Left ventricle myocardium inferior (tissue), 1 donor: ENCODE results near the gene FES. TPM values are rescaled to one million over a fixed set of nuclear protein-coding genes. Genes with fewer than 3 reads are reported as not detected.
"Not testable (repeated sequence)": the region's sequence is repeated elsewhere in the genome, so short reads cannot be mapped to it uniquely, and the experiment has no call there.

ENCODE experiments used
- DNase-seq: peaks from one replicate; pipeline ENCODE4 v3.0.0-alpha.2; 2020
- H3K27ac ChIP-seq: fragments of 200-600 bp; replicated peaks from 2 replicates; pipeline ENCODE4 v1.8.0; 2021
- H3K27me3 ChIP-seq: fragments of 200-600 bp; 2 replicates; pipeline ENCODE4 v1.8.0; 2021; ENCODE audit warnings: low read depth
- H3K36me3 ChIP-seq: fragments of 200-600 bp; 2 replicates; pipeline ENCODE4 v1.8.0; 2021
- H3K4me1 ChIP-seq: fragments of 200-600 bp; 2 replicates; pipeline ENCODE4 v1.8.0; 2021
- H3K4me3 ChIP-seq: fragments of 200-600 bp; 2 replicates; pipeline ENCODE4 v1.8.0; 2021; ENCODE audit warnings: mild to moderate bottlenecking, moderate library complexity
- H3K9me3 ChIP-seq: fragments of 200-600 bp; replicated peaks from 2 replicates; pipeline ENCODE4 v1.8.0; 2021
- intact Hi-C: fragments of 100-400 bp; cut with micrococcal nuclease; formaldehyde crosslinking; loops from one replicate; pipeline ENCODE4 v1.11.0; 2022
- total RNA-seq: library from RNA; stranded (reverse); fragmentation: NEBNext Ultra II Directional; extraction: Animal tissue kit (Norgen Biotek cat#: 25700); gene quantifications from one replicate; pipeline ENCODE4 v1.2.1, GENCODE V29; 2021
- TF ChIP-seq, protein P1 (sequence below): fragments of 200-600 bp; IDR thresholded peaks from 2 replicates; pipeline ENCODE4 v1.8.0; 2021; ENCODE audit warnings: antibody characterized with exemption, mild to moderate bottlenecking, borderline replicate concordance
- donor health status: DM: no; HTN: yes; CAD: no; lungs with severe emphysema.

The FES gene
- total RNA-seq, 1 donor from 2014 or later = 11.9 TPM

DNA sequence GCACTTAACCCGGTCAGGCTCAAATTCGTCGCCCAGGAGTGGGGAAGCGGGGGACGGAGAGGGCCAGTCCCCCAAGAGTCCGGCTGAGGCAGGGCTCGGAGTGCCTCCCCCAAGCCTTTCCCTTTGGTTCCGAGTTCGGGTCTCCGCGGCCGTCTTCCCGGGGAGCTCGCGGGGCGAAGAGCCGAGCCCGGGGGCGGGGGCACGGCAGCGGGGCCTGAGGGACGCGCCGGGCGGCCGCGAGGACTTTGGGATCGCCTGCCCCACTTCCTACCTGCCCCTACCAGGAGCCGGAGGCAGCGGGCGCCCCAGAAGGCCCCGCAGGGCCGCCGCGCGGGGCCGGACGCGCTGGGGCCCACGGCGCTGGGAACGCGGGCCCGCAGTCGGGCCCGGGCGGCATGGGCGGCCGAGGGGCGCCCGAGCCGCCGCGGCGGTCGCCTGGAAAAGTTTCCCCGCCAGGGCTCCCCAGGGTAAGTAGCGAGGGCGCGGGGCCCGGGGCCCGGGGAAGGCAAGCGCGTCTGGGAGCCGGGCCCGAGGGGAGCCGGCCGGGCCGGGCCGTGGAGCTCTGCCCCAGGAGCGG, 13.1 kb upstream of the FES start:
- DNase-seq = peak; percentile 42
- peak overlapping the region; percentile 93 for H3K4me3 ChIP-seq
- peaks cover 8% of the 10 kb centered on the region for H3K36me3 ChIP-seq
- TF ChIP-seq, protein P1, sequence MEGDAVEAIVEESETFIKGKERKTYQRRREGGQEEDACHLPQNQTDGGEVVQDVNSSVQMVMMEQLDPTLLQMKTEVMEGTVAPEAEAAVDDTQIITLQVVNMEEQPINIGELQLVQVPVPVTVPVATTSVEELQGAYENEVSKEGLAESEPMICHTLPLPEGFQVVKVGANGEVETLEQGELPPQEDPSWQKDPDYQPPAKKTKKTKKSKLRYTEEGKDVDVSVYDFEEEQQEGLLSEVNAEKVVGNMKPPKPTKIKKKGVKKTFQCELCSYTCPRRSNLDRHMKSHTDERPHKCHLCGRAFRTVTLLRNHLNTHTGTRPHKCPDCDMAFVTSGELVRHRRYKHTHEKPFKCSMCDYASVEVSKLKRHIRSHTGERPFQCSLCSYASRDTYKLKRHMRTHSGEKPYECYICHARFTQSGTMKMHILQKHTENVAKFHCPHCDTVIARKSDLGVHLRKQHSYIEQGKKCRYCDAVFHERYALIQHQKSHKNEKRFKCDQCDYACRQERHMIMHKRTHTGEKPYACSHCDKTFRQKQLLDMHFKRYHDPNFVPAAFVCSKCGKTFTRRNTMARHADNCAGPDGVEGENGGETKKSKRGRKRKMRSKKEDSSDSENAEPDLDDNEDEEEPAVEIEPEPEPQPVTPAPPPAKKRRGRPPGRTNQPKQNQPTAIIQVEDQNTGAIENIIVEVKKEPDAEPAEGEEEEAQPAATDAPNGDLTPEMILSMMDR = no peak
- no peaks in the 10 kb centered on the region for H3K27me3 ChIP-seq
- intact Hi-C loops = loop anchor here (10.0 kb wide), 1 partner anchor 56 kb away; no protein-coding TSS in a partner anchor
- peak overlapping the region; percentile 98 for H3K27ac ChIP-seq
- H3K9me3 ChIP-seq = no peaks in the 10 kb centered on the region
- peaks cover 74% of the 10 kb centered on the region for H3K4me1 ChIP-seq

DNA sequence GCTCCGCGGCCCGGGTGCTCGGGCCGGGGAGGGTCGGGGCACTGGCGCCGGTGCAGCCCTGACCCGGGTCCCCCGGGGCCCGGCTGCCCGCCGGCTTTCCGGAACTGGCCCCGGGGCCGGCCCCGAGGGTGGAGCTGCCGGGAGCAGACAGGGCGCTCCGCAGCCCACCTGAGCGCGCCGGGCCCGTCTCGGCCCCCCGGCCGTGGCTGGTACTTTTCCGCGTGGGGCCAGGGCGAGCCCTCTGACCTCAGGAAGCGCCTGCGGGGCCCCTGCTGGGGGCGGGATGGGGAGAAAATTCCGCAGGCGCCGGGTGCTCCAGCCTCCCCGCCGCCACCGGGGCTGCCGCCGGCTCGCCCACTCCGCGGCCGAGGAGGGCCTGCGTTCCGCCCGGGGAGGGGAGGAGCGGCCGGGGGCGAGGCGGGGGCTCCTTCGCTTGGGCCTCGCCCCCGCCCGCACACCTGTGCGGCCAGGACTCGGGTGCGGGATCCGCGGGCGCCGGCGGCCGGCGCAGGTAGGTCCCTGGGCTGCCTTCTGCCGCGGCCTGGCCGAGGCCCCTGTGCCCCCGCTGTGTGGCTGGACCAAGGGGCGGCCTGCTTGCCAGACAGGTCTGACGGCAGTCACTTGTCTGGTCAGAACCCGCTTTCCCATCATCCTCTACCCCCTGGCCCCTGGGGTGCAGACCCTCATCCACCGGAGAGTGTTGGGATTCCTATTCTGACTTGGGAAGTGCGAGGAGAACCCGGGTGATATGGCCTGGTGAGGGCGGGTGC, 12.4 kb upstream of the FES start:
- Histone ChIP-seq H3K4me1 (peaks cover 67% of the 10 kb centered on the region), H3K4me3 (peak overlapping the region; percentile 93), H3K9me3 (no peaks in the 10 kb centered on the region), H3K27me3 (no peaks in the 10 kb centered on the region), H3K36me3 (peaks cover 15% of the 10 kb centered on the region), H3K27ac (peak overlapping the region; percentile 98)
- no peak for DNase-seq
- TF ChIP-seq, protein P1 = no peak
- intact Hi-C loops = loop anchor here (10.0 kb wide), 1 partner anchor 57 kb away; no protein-coding TSS in a partner anchor

DNA sequence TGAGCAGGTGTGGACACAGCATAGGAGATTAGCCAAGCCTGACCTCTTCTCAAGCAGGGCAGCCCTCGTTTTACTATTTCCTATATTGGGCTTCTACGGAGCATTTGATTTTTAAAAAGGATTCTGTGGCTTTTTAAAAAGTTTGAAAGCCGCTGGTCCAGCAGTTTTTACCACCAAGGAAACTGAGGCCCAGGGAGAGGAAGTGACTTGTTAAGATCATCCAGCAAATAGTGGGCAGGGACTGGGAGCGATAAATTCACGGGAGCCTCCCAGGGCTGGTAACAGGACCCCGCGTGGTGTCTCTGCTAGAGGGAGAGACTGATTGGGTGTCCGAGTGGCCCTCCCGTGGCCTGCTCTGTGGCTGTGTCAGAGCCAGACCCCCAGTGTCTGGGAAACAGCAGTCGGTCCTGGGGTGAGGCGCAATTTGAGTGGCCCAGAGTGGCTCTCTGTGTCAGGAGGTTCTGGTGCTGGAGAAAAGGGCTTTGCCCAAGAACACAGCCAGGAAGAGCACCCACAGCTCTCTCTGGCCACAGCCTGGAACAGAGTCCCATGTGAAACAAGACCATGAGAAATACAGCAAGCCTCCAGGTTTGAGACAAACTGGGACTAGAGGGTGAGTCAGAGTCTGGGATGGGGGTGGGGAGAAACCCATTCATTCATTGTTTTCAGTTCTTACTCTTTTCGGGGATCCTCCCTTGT, 11.7 kb upstream of the FES start:
- intact Hi-C loops = loop anchor here (10.0 kb wide), 1 partner anchor 58 kb away; no protein-coding TSS in a partner anchor
- Histone ChIP-seq H3K27me3 (no peaks in the 10 kb centered on the region), H3K27ac (peak overlapping the region; percentile 98), H3K4me3 (peak overlapping the region; percentile 93), H3K9me3 (no peaks in the 10 kb centered on the region), H3K36me3 (peaks cover 22% of the 10 kb centered on the region), H3K4me1 (peaks cover 67% of the 10 kb centered on the region)
- no peak for DNase-seq
- TF ChIP-seq, protein P1 = no peak

DNA sequence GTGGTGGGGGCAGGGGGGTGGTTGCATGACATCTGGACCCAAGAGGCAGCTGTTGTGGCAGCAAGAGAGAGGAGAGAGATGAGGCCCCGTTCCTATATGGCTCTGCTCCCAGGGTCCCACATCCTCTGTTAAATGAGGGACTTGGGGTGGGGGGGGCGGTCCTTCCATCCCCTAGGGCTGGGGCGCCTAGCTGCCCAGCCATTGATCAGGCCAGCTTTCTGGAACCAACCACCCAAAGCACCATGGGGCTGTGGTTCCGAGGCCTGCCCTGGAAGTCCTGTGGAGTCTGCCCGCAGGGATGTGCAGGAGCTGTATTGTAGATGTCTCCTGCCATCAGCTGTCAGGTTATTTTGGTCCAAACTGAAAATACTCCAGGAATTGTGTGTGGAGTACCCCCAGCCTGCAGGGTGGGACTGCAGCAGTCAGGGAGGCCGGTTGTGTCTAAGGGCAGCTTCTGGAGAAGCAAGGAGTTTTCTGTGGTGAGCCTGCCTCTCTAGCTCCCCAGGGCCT, 10.8 kb upstream of the FES start:
- TF ChIP-seq, protein P1 = no peak
- Histone ChIP-seq H3K4me3 (peak overlapping the region; percentile 93), H3K27me3 (no peaks in the 10 kb centered on the region), H3K4me1 (peaks cover 60% of the 10 kb centered on the region), H3K9me3 (no peaks in the 10 kb centered on the region), H3K36me3 (peaks cover 31% of the 10 kb centered on the region), H3K27ac (peak overlapping the region; percentile 98)
- intact Hi-C loops = loop anchor here (10.0 kb wide), 1 partner anchor 59 kb away; no protein-coding TSS in a partner anchor
- DNase-seq = no peak

DNA sequence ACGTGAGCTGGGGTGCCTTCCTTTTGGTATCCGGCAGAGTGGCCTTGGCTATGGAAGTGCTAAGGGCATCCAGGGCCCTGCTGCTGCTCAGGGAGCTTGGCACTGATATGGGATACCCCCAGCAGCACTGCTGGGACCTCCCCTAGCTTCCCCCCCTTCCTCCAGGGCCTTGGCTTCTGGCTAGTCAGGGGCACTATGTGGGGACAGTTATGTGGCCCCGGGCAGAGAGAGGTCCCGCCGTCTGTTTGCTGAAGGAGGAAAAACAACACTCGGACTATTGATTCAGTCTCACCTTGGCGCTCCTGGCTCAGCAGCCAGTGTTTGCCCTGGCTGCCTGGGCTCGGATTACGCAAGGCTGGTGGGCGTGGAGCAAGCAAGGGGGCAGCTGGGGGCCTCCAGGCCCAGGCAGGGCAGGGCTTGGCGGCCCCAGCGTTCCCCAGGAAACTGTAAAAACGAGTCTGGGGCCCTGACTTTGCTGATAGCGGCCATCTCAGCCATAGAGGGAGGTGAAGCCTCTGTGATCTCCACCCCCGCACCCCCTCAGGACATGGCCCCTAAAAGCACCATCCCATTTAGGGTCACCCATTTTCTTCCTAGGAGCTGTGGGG, 10.2 kb upstream of the FES start:
- no peak for DNase-seq
- intact Hi-C loops = loop anchor here (10.0 kb wide), 1 partner anchor 59 kb away; no protein-coding TSS in a partner anchor

DNA sequence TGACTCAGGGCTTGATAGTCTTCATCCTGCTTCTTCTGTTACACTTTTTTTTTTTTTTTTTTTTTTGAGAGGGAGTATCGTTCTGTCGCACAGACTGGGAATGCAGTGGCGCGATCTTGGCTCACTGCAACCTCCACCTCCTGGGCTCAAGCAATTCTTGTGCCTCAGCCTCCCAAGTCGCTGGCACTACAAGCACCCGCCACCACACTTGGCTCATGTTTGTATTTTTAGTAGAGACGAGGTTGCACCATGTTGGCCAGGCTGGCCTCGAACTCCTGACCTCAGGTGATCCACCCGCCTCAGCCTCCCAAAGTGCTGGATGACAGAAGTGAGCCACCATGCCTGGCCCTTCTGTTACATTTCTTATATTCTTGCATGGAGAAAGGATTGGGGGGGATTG, 9.3 kb upstream of the FES start:
- not testable (repeated sequence) for H3K27ac ChIP-seq, DNase-seq
- intact Hi-C loops = loop anchor here (10.0 kb wide), 1 partner anchor 60 kb away; no protein-coding TSS in a partner anchor

More for the DNA sequence above, 10.2 kb upstream of the FES start:
- TF ChIP-seq, protein P1 = no peak
- H3K4me1 ChIP-seq = peaks cover 54% of the 10 kb centered on the region
- H3K9me3 ChIP-seq = no peaks in the 10 kb centered on the region
- H3K4me3 ChIP-seq = peak overlapping the region; percentile 93
- H3K27me3 ChIP-seq = no peaks in the 10 kb centered on the region
- H3K27ac ChIP-seq = peak overlapping the region; percentile 98
- H3K36me3 ChIP-seq = peaks cover 37% of the 10 kb centered on the region

More for the DNA sequence above, 9.3 kb upstream of the FES start:
- Histone ChIP-seq H3K4me1 (peaks cover 46% of the 10 kb centered on the region), H3K36me3 (peaks cover 46% of the 10 kb centered on the region)
- not testable (repeated sequence) for H3K4me3 ChIP-seq, H3K27me3 ChIP-seq, H3K9me3 ChIP-seq
